Duodenal mucosa (tissue), 2 donors: ENCODE results near the gene CDK7.
A peak's percentile ranks its signal among the peaks of the same experiment; 100 is the strongest.
"Not testable (repeated sequence)": the region's sequence is repeated elsewhere in the genome, so short reads cannot be mapped to it uniquely, and the experiment has no call there.

Source experiments
- H3K27ac ChIP-seq: one replicate; pipeline ENCODE4 v1.7.0; 2013; ENCODE audit warnings: low read depth, low read length
- H3K27me3 ChIP-seq, 2 donors: one replicate each; pipeline ENCODE4 v1.7.0; 2013; ENCODE audit warnings: low read length in 2 of 2, control low read depth in 1 of 2; ENCODE audit not compliant: insufficient read depth in 2 of 2, control insufficient read depth in 1 of 2
- H3K36me3 ChIP-seq, 2 donors: one replicate each; pipeline ENCODE4 v1.7.0; 2013; ENCODE audit warnings: low read length in 2 of 2, control low read depth in 1 of 2; ENCODE audit not compliant: insufficient read depth in 2 of 2, control insufficient read depth in 1 of 2
- H3K4me1 ChIP-seq, 2 donors: one replicate each; pipeline ENCODE4 v1.7.0; 2013; ENCODE audit warnings: low read length in 2 of 2, control low read depth in 1 of 2; ENCODE audit not compliant: insufficient read depth in 2 of 2, control insufficient read depth in 1 of 2
- H3K4me3 ChIP-seq, 2 donors: one replicate each; pipeline ENCODE4 v1.7.0; 2013; ENCODE audit warnings: low read length in 2 of 2, low read depth in 1 of 2
- H3K9ac ChIP-seq, 2 donors: one replicate each; pipeline ENCODE4 v1.7.0; 2013; ENCODE audit warnings: low read length in 2 of 2, low read depth in 1 of 2
- H3K9me3 ChIP-seq, 2 donors: one replicate each; pipeline ENCODE4 v1.7.0; 2013; ENCODE audit warnings: low read length in 2 of 2, control low read depth in 1 of 2; ENCODE audit not compliant: control insufficient read depth in 1 of 2

CDK7 gene

DNA sequence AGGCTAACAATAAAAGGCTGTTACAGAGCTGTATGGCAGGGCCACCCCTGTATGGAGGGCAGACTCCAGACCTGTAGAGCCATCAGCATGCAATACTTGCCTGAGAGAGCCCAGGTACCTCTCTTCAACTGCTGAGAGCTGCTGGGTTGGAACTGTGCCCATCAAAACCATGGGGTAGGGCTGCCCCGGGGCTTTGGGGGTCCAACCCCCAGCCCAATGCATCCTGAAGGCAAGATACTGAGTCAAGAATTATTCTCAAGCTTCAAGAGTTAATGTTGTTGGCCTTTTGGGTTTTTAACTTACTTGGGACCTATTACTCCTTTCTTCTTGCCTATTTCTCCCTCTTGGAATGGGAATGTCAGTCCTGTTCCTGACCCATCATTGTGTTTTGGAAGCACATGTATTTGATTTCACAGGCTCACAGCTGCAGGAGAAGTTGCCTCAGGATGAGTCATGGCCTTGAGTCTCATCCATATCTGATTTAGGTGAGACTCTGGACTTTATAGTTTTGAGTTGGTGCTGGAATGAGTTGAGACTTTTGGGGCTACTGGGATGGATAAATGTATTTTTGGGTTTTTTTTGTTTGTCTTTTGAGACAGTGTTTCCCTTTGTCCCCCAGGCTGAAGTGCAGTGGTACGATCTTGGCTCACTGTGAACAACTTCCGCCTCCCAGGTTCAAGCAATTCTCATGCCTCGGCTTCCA is 21.0 kb upstream of the CDK7 start:
- peaks cover 0 to 4% of the 10 kb centered on the region in 2 donors for H3K4me1 ChIP-seq
- H3K9ac ChIP-seq: no peak overlapping the region
- no peaks in the 10 kb centered on the region for H3K36me3 ChIP-seq
- no peaks in the 10 kb centered on the region for H3K27me3 ChIP-seq
- no peak overlapping the region for H3K4me3 ChIP-seq
- H3K9me3 ChIP-seq: no peaks in the 10 kb centered on the region
- no peak overlapping the region for H3K27ac ChIP-seq

GRCh38 chr5:69217151-69217511 is 17.6 kb upstream of the CDK7 start:
- peak overlapping the region; percentile 97 to 100 for H3K4me3 ChIP-seq
- peak overlapping the region in 1 of 2 donors; percentile 47 for H3K9ac ChIP-seq
- H3K27ac ChIP-seq: no peak overlapping the region
- peaks cover 5% of the 10 kb centered on the region in 2 donors for H3K4me1 ChIP-seq
- no peaks in the 10 kb centered on the region for H3K36me3 ChIP-seq
- no peaks in the 10 kb centered on the region for H3K9me3 ChIP-seq
- no peaks in the 10 kb centered on the region for H3K27me3 ChIP-seq

GRCh38 chr5:69217548-69218526 is 16.8 kb upstream of the CDK7 start:
- H3K4me1 ChIP-seq: peaks cover 5% of the 10 kb centered on the region in 2 donors
- no peaks in the 10 kb centered on the region for H3K9me3 ChIP-seq
- peak overlapping the region; percentile 94 to 100 for H3K9ac ChIP-seq

DNA sequence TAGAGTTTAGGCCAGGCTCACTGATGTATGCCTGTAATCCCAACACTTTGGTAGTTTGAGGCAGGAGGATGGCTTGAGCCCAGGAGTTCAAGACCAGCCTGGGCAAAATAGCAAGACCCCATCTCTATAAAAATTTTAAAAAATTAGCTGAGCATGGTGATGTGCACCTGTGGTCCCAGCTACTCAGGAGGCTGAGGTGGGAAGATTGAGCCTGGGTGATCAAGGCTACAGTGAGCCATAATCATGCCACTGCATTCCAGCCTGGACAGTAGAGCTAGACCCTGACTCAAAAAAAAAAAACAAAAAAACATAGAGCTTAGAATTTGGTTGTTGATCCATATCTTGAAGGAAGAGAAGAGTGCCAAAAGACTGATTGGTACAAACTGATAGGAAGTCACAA is 14.7 kb upstream of the CDK7 start:
- Histone ChIP-seq H3K4me3 (no peak overlapping the region), H3K9me3 (no peaks in the 10 kb centered on the region), H3K4me1 (peaks cover 5% of the 10 kb centered on the region in 2 donors), H3K9ac (no peak overlapping the region), H3K27me3 (no peaks in the 10 kb centered on the region), H3K36me3 (no peaks in the 10 kb centered on the region), H3K27ac (no peak overlapping the region)

More at GRCh38 chr5:69217548-69218526, 16.8 kb upstream of the CDK7 start:
- Histone ChIP-seq H3K4me3 (peak overlapping the region; percentile 97 to 100), H3K27ac (peak overlapping the region; percentile 96), H3K36me3 (no peaks in the 10 kb centered on the region), H3K27me3 (no peaks in the 10 kb centered on the region)

DNA sequence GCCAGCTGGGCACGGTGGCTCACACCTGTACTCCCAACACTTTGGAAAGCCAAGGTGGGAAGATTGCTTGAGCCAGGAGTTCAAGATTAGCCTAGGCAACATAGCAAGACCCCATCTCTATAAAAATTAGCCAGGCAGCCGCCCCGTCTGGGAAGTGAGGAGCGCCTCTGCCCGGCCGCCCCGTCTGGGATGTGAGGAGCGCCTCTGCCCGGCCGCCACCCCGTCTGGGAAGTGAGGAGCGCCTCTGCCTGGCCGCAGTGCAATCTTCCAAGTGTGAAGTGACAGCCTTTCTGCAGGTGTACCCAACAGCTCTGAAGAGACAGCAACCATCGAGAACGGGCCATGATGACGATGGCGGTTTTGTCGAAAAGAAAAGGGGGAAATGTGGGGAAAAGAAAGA is 14.3 kb upstream of the CDK7 start:
- not testable (repeated sequence) for H3K9me3 ChIP-seq, H3K4me3 ChIP-seq, H3K27ac ChIP-seq, H3K9ac ChIP-seq, H3K27me3 ChIP-seq, H3K4me1 ChIP-seq, H3K36me3 ChIP-seq

DNA sequence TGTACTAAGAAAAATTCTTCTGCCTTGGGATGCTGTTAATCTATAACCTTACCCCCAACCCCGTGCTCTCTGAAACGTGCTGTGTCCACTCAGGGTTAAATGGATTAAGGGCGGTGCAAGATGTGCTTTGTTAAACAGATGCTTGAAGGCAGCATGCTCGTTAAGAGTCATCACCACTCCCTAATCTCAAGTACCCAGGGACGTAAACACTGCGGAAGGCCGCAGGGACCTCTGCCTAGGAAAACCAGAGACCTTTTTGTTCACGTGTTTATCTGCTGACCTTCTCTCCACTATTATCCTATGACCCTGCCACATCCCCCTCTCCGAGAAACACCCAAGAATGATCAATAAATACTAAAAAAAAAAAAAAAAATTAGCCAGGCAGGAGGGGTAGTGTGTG is 13.9 kb upstream of the CDK7 start:
- not testable (repeated sequence) for H3K27me3 ChIP-seq, H3K27ac ChIP-seq, H3K4me3 ChIP-seq, H3K36me3 ChIP-seq, H3K9ac ChIP-seq, H3K4me1 ChIP-seq, H3K9me3 ChIP-seq

DNA sequence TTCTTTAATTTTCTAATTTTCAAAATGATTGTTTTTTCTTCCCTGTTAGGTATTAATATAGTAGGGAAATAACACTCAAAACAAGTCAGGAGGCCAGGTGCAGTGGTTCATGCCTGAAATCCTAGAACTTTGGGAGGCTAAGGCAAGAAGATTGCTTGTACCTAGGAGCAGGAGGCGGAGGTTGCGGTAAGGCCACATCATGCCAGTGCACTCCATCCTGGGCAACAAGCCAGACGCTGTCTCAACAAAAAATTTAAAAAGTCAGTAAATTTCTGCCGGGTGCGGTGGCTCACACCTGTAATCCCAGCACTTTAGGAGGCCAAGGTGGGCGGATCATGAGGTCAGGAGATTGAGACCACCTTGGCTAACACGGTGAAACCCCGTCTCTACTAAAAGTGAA is 10.2 kb upstream of the CDK7 start:
- Histone ChIP-seq H3K9ac (no peak overlapping the region), H3K36me3 (peaks cover 6 to 17% of the 10 kb centered on the region in 2 donors), H3K27me3 (no peaks in the 10 kb centered on the region), H3K4me3 (no peak overlapping the region), H3K27ac (no peak overlapping the region), H3K9me3 (no peaks in the 10 kb centered on the region), H3K4me1 (no peaks in the 10 kb centered on the region)

DNA sequence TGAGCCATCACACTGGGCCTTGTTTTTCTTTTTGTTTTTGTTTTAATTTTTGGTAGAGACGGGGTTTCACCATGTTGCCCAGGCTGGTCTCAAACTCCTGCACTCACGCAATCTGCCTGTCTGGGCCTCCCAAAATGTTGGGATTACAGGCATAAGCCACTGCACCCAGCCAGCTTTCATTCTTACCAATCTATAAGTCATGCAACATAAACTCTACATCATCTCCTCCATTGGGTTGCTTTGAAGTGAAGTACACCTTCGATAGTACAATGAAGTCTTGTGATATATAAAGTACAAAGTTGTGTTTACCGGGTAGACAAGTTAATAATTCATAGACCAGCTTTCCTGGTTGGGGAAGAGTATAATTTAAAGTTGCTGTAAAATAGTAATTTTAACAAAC is 8.8 kb upstream of the CDK7 start:
- Histone ChIP-seq H3K27ac (no peak overlapping the region), H3K9me3 (no peaks in the 10 kb centered on the region), H3K36me3 (peaks cover 6 to 23% of the 10 kb centered on the region in 2 donors)

DNA sequence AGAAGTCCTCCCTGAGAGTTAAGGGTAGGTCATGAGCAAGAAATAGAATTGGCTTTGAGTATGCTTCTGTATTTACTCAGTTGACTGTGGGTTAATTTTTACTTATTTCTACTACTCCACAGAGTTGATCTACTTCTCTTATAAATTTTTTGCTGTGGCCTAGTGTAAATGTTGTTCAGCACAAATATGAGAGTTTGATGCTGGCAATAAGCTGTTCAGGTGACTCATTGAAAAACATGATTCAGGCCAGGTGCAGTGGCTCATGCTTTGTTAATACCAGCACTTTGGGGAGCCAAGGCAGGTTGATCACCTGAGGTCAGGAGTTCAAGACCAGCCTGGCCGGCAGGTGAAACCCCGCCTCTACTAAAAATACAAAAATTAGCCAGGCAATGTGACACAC is 4.5 kb upstream of the CDK7 start:
- Histone ChIP-seq H3K9me3 (no peaks in the 10 kb centered on the region), H3K27ac (no peak overlapping the region), H3K27me3 (no peaks in the 10 kb centered on the region), H3K4me1 (peaks cover 6 to 7% of the 10 kb centered on the region in 2 donors), H3K9ac (no peak overlapping the region), H3K36me3 (peaks cover 6 to 23% of the 10 kb centered on the region in 2 donors), H3K4me3 (no peak overlapping the region)

More for the DNA sequence above, 8.8 kb upstream of the CDK7 start:
- Histone ChIP-seq H3K4me1 (no peaks in the 10 kb centered on the region), H3K9ac (no peak overlapping the region), H3K27me3 (no peaks in the 10 kb centered on the region), H3K4me3 (no peak overlapping the region)

GRCh38 chr5:69231281-69231680 is 3.4 kb upstream of the CDK7 start:
- Histone ChIP-seq H3K4me1 (peaks cover 14 to 15% of the 10 kb centered on the region in 2 donors), H3K36me3 (peaks cover 6 to 23% of the 10 kb centered on the region in 2 donors), H3K27ac (no peak overlapping the region), H3K9ac (no peak overlapping the region), H3K9me3 (no peaks in the 10 kb centered on the region), H3K27me3 (no peaks in the 10 kb centered on the region), H3K4me3 (no peak overlapping the region)
